Natural killer cell (primary cell): ENCODE measurements around the gene ZNF48. TPM values are rescaled to one million over a fixed set of nuclear protein-coding genes. Genes with fewer than 3 reads are reported as not detected.

Experiments used
- ATAC-seq, 3 donors: fragments of 150-1000 bp in 2 of 3; fragments of 200-7000 bp in 1 of 3; cut with Tn5 transposase; 1 replicate in 1 of 3; 2 replicates in 2 of 3; pipeline ENCODE4 v1.10.0; 2021; ENCODE audit warnings: mild to moderate bottlenecking in 2 of 3, moderate library complexity in 2 of 3
- DNase-seq, 2 donors: peaks; one replicate each; pipeline versions ENCODE4 v3.0.0 to v3.0.0-alpha.2; 2013 to 2021; ENCODE audit warnings: mixed read lengths in 1 of 2
- H3K27ac ChIP-seq: one replicate; pipeline ENCODE4 v1.5.1; 2013; ENCODE audit warnings: mild to moderate bottlenecking, low read length
- H3K27me3 ChIP-seq: one replicate; pipeline ENCODE4 v1.6.1; 2013; ENCODE audit warnings: low read length; ENCODE audit not compliant: control insufficient read depth, insufficient read depth
- H3K36me3 ChIP-seq: one replicate; pipeline ENCODE4 v1.6.1; 2013; ENCODE audit warnings: low read length; ENCODE audit not compliant: control insufficient read depth, insufficient read depth
- H3K4me1 ChIP-seq: one replicate; pipeline ENCODE4 v1.6.1; 2013; ENCODE audit warnings: low read length; ENCODE audit not compliant: control insufficient read depth, insufficient read depth
- H3K4me3 ChIP-seq: one replicate; pipeline ENCODE4 v1.5.1; 2013; ENCODE audit warnings: low read length
- H3K9me3 ChIP-seq: one replicate; pipeline ENCODE4 v1.6.1; 2013; ENCODE audit warnings: low read length; ENCODE audit not compliant: control insufficient read depth, insufficient read depth
- H3K27ac Mint-ChIP-seq, 2 donors: one replicate each; pipeline ENCODE4 v1.8.0; 2022; ENCODE audit warnings: mild to moderate bottlenecking in 2 of 2, mixed read lengths in 2 of 2, moderate library complexity in 1 of 2
- H3K27me3 Mint-ChIP-seq, 2 donors: one replicate each; pipeline ENCODE4 v1.8.0; 2022; ENCODE audit warnings: low read depth in 2 of 2, mixed read lengths in 2 of 2
- H3K36me3 Mint-ChIP-seq: one replicate; pipeline ENCODE4 v1.8.0; 2022; ENCODE audit warnings: mixed read lengths
- H3K4me1 Mint-ChIP-seq, 2 donors: one replicate each; pipeline ENCODE4 v1.8.0; 2022; ENCODE audit warnings: mixed read lengths in 2 of 2
- H3K4me3 Mint-ChIP-seq: one replicate; pipeline ENCODE4 v1.8.0; 2022; ENCODE audit warnings: mild to moderate bottlenecking, moderate library complexity, mixed read lengths
- H3K9me3 Mint-ChIP-seq, 2 donors: one replicate each; pipeline ENCODE4 v1.8.0; 2022; ENCODE audit warnings: mixed read lengths in 2 of 2
- WGBS: methylation state at CpG from one replicate; pipeline ENCODE4 v1.1.7; 2013; ENCODE audit warnings: missing lambda C conversion rate; ENCODE audit not compliant: insufficient coverage; 5-methylcytosine and 5-hydroxymethylcytosine counted together
- intact Hi-C: fragments of 100-400 bp; cut with micrococcal nuclease; formaldehyde crosslinking; loops from one replicate; pipeline ENCODE4 v1.14.2; 2022
- total RNA-seq, 4 donors: library from RNA; stranded (reverse); fragments of 120-200 nt in 1 of 4; gene quantifications; one replicate each; pipeline versions ENCODE4 v1.2.3 to v1.2.4, GENCODE V29; 2013 to 2022
- TF ChIP-seq, protein P1 (sequence below): fragments of 200-600 bp; IDR thresholded peaks from one replicate; pipeline ENCODE4 v1.8.0; 2022; ENCODE audit warnings: antibody characterized with exemption

Gene ZNF48
- total RNA-seq, 3 donors from 2014 or later (not counting 1 experiment from before 2014, with no cell fraction given): 5.5 to 7.4 (median 7.1) TPM

- intact Hi-C loops: no loop called here
- 97% methylated on average over 4 of the region's 5 CpGs for WGBS
- Mint-ChIP-seq H3K27ac (no peak overlapping the region), H3K36me3 (no peaks in the 10 kb centered on the region), H3K9me3 (no peaks in the 10 kb centered on the region), H3K27me3 (no peaks in the 10 kb centered on the region), H3K4me3 (no peak overlapping the region), H3K4me1 (peaks cover 21 to 24% of the 10 kb centered on the region in 2 donors)
- TF ChIP-seq, protein P1, sequence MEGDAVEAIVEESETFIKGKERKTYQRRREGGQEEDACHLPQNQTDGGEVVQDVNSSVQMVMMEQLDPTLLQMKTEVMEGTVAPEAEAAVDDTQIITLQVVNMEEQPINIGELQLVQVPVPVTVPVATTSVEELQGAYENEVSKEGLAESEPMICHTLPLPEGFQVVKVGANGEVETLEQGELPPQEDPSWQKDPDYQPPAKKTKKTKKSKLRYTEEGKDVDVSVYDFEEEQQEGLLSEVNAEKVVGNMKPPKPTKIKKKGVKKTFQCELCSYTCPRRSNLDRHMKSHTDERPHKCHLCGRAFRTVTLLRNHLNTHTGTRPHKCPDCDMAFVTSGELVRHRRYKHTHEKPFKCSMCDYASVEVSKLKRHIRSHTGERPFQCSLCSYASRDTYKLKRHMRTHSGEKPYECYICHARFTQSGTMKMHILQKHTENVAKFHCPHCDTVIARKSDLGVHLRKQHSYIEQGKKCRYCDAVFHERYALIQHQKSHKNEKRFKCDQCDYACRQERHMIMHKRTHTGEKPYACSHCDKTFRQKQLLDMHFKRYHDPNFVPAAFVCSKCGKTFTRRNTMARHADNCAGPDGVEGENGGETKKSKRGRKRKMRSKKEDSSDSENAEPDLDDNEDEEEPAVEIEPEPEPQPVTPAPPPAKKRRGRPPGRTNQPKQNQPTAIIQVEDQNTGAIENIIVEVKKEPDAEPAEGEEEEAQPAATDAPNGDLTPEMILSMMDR: no peak
- no peak overlapping the region for H3K4me3 ChIP-seq
- H3K27me3 ChIP-seq: no peaks in the 10 kb centered on the region
- no peak overlapping the region for H3K27ac ChIP-seq
- ATAC-seq: no peak
- peaks cover 17% of the 10 kb centered on the region for H3K4me1 ChIP-seq
- H3K36me3 ChIP-seq: no peaks in the 10 kb centered on the region
- DNase-seq: no peak
- H3K9me3 ChIP-seq: no peaks in the 10 kb centered on the region
Measured at GRCh38 chr16:30414159-30414558, 18.9 kb downstream of the ZNF48 start.

GRCh38 chr16:30416047-30416603, 20.9 kb downstream of the ZNF48 start:
- Histone ChIP-seq H3K27ac (no peak overlapping the region), H3K4me3 (no peak overlapping the region), H3K9me3 (no peaks in the 10 kb centered on the region), H3K36me3 (no peaks in the 10 kb centered on the region), H3K27me3 (no peaks in the 10 kb centered on the region), H3K4me1 (peaks cover 13% of the 10 kb centered on the region)
- no peak for DNase-seq
- TF ChIP-seq, protein P1: no peak
- peak overlapping the region; percentile 32 for H3K4me3 Mint-ChIP-seq
- no peaks in the 10 kb centered on the region for H3K9me3 Mint-ChIP-seq
- H3K4me1 Mint-ChIP-seq: peaks cover 14 to 17% of the 10 kb centered on the region in 2 donors
- H3K36me3 Mint-ChIP-seq: no peaks in the 10 kb centered on the region
- no peak for ATAC-seq
- WGBS: 89% methylated on average over 4 of the region's 4 CpGs
- H3K27ac Mint-ChIP-seq: no peak overlapping the region
- intact Hi-C loops: loop anchor here (2.0 to 5.0 kb wide), 2 partner anchors 44 to 65 kb away; partner anchors contain the start of genes MYL11 and TBC1D10B
- H3K27me3 Mint-ChIP-seq: no peaks in the 10 kb centered on the region

DNA sequence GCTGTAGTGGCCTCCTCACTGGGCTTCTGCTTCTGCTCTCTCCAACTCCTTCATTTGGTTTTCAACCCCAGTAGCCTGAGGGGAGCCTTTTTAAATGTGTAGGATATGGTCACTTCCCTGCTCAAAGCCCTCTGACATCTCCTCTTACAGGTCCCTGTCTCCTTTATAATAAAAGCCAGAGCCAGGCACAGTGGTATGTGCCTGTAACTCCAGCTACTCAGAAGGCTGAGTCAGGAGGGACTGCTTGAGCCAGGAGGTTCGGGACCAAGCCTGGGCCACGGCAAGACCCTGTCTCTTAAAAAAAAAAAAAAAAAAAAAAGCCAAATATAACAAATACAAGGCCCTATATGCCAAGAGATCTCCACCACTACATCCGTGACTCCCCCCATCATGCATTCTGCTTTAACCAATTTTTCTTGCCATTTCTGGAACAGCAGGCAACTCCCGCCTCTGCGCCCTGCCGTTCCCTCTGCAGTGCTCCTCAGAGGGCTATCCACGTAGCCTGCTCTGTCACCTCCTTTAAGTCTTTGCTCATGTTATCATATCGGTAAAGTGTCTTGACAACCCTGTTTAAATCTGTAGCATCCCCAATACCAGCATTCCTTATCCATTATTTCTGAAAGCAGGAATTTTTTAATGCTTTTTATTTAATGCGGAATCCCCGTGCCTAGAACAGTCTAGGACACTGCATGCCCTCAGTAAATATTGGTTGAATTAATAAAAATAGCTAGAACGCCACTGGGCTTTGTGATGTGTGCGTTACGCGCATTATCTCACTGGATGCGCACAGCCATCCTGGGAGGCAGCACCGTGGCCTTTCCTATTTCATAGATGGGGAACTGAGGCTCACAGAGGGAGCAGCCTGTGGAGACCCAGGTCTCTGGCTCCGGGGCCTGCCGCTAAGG, 21.7 kb downstream of the ZNF48 start:
- Histone ChIP-seq H3K36me3 (peaks cover 1% of the 10 kb centered on the region), H3K9me3 (no peaks in the 10 kb centered on the region), H3K4me1 (peaks cover 13% of the 10 kb centered on the region), H3K27me3 (no peaks in the 10 kb centered on the region), H3K27ac (peak overlapping the region; percentile 63), H3K4me3 (peak overlapping the region; percentile 40)
- Mint-ChIP-seq H3K4me3 (peak overlapping the region; percentile 67), H3K27me3 (no peaks in the 10 kb centered on the region), H3K9me3 (no peaks in the 10 kb centered on the region), H3K27ac (peak overlapping the region in 1 of 2 donors; percentile 81), H3K4me1 (peaks cover 14 to 16% of the 10 kb centered on the region in 2 donors), H3K36me3 (no peaks in the 10 kb centered on the region)
- intact Hi-C loops: loop anchor here (2.0 to 5.0 kb wide), 2 partner anchors 45 to 66 kb away; partner anchors contain the start of genes MYL11 and TBC1D10B
- 76% methylated on average over 18 of the region's 18 CpGs for WGBS
- TF ChIP-seq, protein P1: no peak
- ATAC-seq (no peak), DNase-seq (no peak)
